SK-N-SH treated with all-trans-retinoic acid at 6 μM for 48 hours (cell line): ENCODE results near the gene LSR.

Source experiments
- ATAC-seq: fragments of 200-7000 bp; cut with Tn5 transposase; 3 replicates; pipeline ENCODE4 v1.9.1; 2020; ENCODE audit warnings: mild to moderate bottlenecking, moderate library complexity
- ARNTL ChIP-seq: fragments of 450-650 bp; formaldehyde crosslinking; IDR thresholded peaks from 2 replicates; pipeline ENCODE4 v1.5.0; 2020; ENCODE audit warnings: low read depth, mild to moderate bottlenecking, moderate library complexity, borderline replicate concordance
- BACH2 ChIP-seq: fragments of 250-450 bp; sonication (Bioruptor Pico); IDR thresholded peaks from 2 replicates; pipeline ENCODE4 v1.9.0; 2021; ENCODE audit warnings: mild to moderate bottlenecking, borderline replicate concordance
- CSDC2 ChIP-seq: fragments of 250-450 bp; sonication (Bioruptor Pico); IDR thresholded peaks from 2 replicates; pipeline ENCODE4 v1.5.0; 2020; ENCODE audit warnings: mild to moderate bottlenecking, moderate library complexity
- ESRRG ChIP-seq: fragments of 250-450 bp; sonication (Bioruptor Pico); IDR thresholded peaks from 2 replicates; pipeline ENCODE4 v1.6.1; 2021; ENCODE audit warnings: mild to moderate bottlenecking
- ISL1 ChIP-seq: fragments of 250-450 bp; sonication (Bioruptor Pico); IDR thresholded peaks from 2 replicates; pipeline ENCODE4 v2.1.2; 2022; ENCODE audit warnings: mild to moderate bottlenecking, moderate library complexity
- OSR1 ChIP-seq: fragments of 250-450 bp; sonication (Bioruptor Pico); IDR thresholded peaks from 2 replicates; pipeline ENCODE4 v1.8.0; 2022; ENCODE audit warnings: moderate library complexity, mild to moderate bottlenecking, inconsistent platforms
- PATZ1 ChIP-seq: fragments of 250-450 bp; sonication (Bioruptor Pico); IDR thresholded peaks from 2 replicates; pipeline ENCODE4 v1.8.0; 2020; ENCODE audit warnings: mild to moderate bottlenecking, moderate library complexity, borderline replicate concordance
- POU6F1 ChIP-seq: fragments of 250-450 bp; sonication (Bioruptor Pico); IDR thresholded peaks from 2 replicates; pipeline ENCODE4 v1.8.0; 2021; ENCODE audit warnings: low read depth, mild to moderate bottlenecking, moderate library complexity, borderline replicate concordance
- PPARA ChIP-seq: fragments of 250-450 bp; sonication (Bioruptor Pico); IDR thresholded peaks from 2 replicates; pipeline ENCODE4 v1.5.0; 2020; ENCODE audit warnings: mild to moderate bottlenecking, borderline replicate concordance
- RARB ChIP-seq: fragments of 250-450 bp; sonication (Bioruptor Pico); IDR thresholded peaks from 2 replicates; pipeline ENCODE4 v1.8.0; 2021; ENCODE audit warnings: mild to moderate bottlenecking, moderate library complexity
- SNAI2 ChIP-seq: fragments of 250-450 bp; sonication (Bioruptor Pico); IDR thresholded peaks from 2 replicates; pipeline ENCODE4 v1.5.0; 2020; ENCODE audit warnings: mild to moderate bottlenecking, moderate library complexity
- TCF4 ChIP-seq: fragments of 250-450 bp; sonication (Bioruptor Pico); IDR thresholded peaks from 2 replicates; pipeline ENCODE4 v1.8.0; 2021; ENCODE audit warnings: mild to moderate bottlenecking, moderate library complexity, borderline replicate concordance
- TOX ChIP-seq: fragments of 250-450 bp; sonication (Bioruptor Pico); IDR thresholded peaks from 2 replicates; pipeline ENCODE4 v1.8.0; 2021; ENCODE audit warnings: mild to moderate bottlenecking, moderate library complexity, borderline replicate concordance
- ZFP3 ChIP-seq: fragments of 250-450 bp; sonication (Bioruptor Pico); IDR thresholded peaks from 2 replicates; pipeline ENCODE4 v1.5.0; 2020; ENCODE audit warnings: mild to moderate bottlenecking, moderate library complexity
- ZFP30 ChIP-seq: fragments of 450-650 bp; formaldehyde crosslinking; IDR thresholded peaks from 2 replicates; pipeline ENCODE4 v1.5.0; 2022; ENCODE audit warnings: mild to moderate bottlenecking, moderate library complexity
- ZNF565 ChIP-seq: fragments of 450-650 bp; formaldehyde crosslinking; conservative IDR thresholded peaks from 2 replicates; pipeline ENCODE4 v1.5.0; 2020; ENCODE audit warnings: low read depth, mild to moderate bottlenecking, moderate library complexity
- ZNF70 ChIP-seq: fragments of 450-650 bp; formaldehyde crosslinking; IDR thresholded peaks from 2 replicates; pipeline ENCODE4 v1.5.0; 2020; ENCODE audit warnings: mild to moderate bottlenecking, moderate library complexity
- ZNF8 ChIP-seq: fragments of 450-650 bp; formaldehyde crosslinking; IDR thresholded peaks from 2 replicates; pipeline ENCODE4 v1.5.0; 2020; ENCODE audit warnings: mild to moderate bottlenecking, moderate library complexity
- TF ChIP-seq, protein P1 (sequence below): fragments of 250-450 bp; sonication (Bioruptor Pico); IDR thresholded peaks from 2 replicates; pipeline ENCODE4 v1.5.1; 2021; ENCODE audit warnings: mild to moderate bottlenecking, moderate library complexity

The LSR gene

DNA sequence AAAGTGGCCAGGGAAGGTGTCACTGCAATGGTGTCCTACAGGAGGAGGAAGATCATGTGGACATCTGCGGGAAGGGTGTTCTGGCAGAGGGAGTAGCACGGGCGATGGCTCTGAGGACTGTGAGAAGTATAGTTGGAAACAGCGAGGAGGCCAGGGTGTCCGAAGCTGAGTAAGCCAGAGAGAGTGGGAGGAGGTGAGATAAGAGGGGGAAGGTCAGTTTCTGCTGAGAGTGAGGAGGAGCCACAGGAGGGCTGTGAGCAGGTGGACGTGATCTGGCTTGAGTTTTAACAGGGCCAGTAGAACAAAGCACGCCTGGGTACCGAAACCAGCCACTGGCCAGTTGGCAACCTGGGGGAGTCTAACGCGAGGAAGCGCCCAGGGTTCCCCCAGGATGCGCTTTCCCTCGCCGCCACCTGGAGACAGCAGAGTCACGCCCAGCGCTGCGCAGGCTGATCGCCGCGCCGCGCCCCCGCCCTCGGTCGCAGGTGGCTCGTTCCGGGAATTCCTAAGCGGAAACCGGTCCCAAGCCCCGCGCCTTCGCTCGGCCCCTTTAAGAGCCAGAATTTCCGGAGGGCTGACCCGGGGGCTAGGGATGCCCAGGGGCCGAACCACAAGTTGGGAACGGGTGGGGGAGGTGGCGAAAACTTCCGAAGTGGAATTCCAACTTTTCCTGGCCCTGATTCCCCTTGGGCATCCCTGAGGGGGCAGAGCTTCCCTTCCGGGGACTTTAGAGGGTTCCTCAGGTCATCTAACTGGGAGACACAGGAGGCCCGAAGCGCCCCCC is 1.1 kb upstream of the LSR start (continued):
- no peak for TF ChIP-seq OSR1
- TF ChIP-seq ISL1 (CRISPR knock-in tag): no peak
- no peak for TF ChIP-seq ZFP3 (CRISPR knock-in tag)

DNA sequence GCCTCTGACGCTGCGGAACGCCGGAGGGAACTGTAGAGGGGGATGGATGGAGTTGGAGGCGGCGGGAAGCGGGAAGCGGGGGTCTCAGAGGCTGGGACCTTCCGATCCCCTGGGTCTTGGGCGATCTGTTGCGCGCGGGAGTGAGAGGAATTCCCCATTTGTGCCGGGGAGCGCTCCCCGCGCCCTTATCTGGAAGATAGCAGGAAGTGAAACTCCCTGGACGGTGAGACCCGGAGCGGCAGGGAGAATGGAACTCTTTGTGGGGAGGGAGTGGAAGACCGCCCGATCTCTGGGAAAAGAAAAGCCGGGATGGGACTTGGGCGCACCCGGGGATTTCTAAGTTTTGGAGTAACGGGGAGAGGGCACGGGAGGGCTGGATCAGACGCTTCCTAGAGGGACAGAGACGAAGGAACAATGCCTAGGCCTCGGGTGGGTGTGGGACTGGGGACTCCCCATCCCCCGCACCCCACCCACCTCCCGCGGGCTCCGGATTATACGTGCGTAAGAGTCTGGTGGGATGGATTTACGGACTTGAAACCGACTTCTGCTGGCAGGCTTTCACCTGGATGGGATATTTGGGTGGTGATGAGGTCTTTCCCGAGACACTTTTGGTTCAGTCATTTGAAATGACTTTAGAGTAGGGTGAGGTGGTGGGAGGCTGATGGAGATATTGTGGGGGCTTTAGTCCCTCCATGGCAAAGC is 495 bp downstream of the LSR start:
- ATAC-seq: no peak

GRCh38 chr19:35249848-35250711 is 1.3 kb downstream of the LSR start:
- no peak for ATAC-seq

More for the DNA sequence above, 495 bp downstream of the LSR start:
- TF ChIP-seq TCF4 (CRISPR knock-in tag): no peak
- no peak for TF ChIP-seq ZNF8 (CRISPR knock-in tag)
- no peak for TF ChIP-seq PATZ1 (CRISPR knock-in tag)
- no peak for TF ChIP-seq OSR1
- no peak for TF ChIP-seq ZFP30
- no peak for TF ChIP-seq ZFP3 (CRISPR knock-in tag)
- no peak for TF ChIP-seq ZNF70 (CRISPR knock-in tag)
- no peak for TF ChIP-seq PPARA (CRISPR knock-in tag)
- no peak for TF ChIP-seq CSDC2
- no peak for TF ChIP-seq ARNTL (CRISPR knock-in tag)
- no peak for TF ChIP-seq ESRRG (CRISPR knock-in tag)

DNA sequence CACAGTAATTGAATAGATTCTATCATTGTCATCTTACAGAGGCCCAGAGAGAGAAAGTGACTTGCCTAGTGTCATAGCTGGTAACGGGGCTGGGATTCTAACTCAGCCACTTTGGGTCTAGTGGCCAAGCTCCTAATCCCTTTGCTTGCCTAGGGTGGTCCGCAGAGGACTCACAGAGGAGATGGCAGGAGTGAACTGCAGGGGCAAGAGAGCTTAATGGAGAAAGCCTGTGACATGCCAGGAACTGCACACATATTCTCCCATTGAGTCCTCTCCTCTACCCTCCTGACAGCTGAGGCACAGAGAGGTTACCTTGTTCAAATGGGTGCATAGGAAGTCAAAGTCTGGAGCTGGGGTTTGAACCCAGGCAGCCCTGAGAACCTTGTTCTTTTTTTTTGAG is 2.7 kb downstream of the LSR start:
- no peak for ATAC-seq
- TF ChIP-seq POU6F1 (CRISPR knock-in tag) (no peak), ISL1 (CRISPR knock-in tag) (no peak), SNAI2 (CRISPR knock-in tag) (no peak), PPARA (CRISPR knock-in tag) (no peak), ARNTL (CRISPR knock-in tag) (no peak), OSR1 (no peak), BACH2 (CRISPR knock-in tag) (no peak), ZFP3 (CRISPR knock-in tag) (no peak), TCF4 (CRISPR knock-in tag) (no peak), ZNF8 (CRISPR knock-in tag) (no peak)
- TF ChIP-seq, protein P1, sequence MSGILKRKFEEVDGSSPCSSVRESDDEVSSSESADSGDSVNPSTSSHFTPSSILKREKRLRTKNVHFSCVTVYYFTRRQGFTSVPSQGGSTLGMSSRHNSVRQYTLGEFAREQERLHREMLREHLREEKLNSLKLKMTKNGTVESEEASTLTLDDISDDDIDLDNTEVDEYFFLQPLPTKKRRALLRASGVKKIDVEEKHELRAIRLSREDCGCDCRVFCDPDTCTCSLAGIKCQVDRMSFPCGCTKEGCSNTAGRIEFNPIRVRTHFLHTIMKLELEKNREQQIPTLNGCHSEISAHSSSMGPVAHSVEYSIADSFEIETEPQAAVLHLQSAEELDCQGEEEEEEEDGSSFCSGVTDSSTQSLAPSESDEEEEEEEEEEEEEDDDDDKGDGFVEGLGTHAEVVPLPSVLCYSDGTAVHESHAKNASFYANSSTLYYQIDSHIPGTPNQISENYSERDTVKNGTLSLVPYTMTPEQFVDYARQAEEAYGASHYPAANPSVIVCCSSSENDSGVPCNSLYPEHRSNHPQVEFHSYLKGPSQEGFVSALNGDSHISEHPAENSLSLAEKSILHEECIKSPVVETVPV: no peak

More at GRCh38 chr19:35249848-35250711, 1.3 kb downstream of the LSR start:
- TF ChIP-seq SNAI2 (CRISPR knock-in tag) (no peak), ZNF8 (CRISPR knock-in tag) (no peak), ZFP3 (CRISPR knock-in tag) (no peak), ARNTL (CRISPR knock-in tag) (no peak), ZNF565 (no peak), PATZ1 (CRISPR knock-in tag) (no peak), ISL1 (CRISPR knock-in tag) (no peak), CSDC2 (no peak), PPARA (CRISPR knock-in tag) (no peak), TOX (CRISPR knock-in tag) (no peak), TCF4 (CRISPR knock-in tag) (no peak), RARB (CRISPR knock-in tag) (no peak)
- TF ChIP-seq, protein P1: no peak
